ENCODE results near the gene PDGFC. TPM values are rescaled to one million over a fixed set of nuclear protein-coding genes. Genes with fewer than 3 reads are reported as not detected.

The PDGFC gene
- total RNA-seq, 2 experiments from 2014 or later, result not detected

DNA sequence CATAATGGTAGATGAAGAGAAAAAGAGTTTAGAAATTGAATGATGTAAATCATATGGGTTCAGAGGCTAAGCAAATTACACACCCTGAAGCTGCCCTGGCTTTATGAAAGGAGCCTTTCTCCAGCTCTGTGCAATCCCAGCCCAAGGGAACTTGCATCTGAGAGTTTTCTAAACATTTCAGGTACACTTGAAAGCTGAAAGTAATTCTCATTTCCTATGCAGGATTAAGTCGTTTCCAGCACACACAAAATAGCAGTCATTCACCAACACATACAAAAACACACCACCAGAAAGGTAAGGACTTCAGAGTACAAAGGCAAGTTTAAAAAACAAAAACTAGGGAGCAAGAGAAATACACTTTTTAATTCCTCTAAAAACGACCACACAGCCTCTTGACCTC is 1.7 kb downstream of the PDGFC start:
- Histone ChIP-seq H4K20me1 (ENCODE audit: insufficient read depth, low read length) (no peaks in the 10 kb centered on the region), H3K9me2 (ENCODE audit: insufficient read depth, low read length) (no peaks in the 10 kb centered on the region), H3K27ac (ENCODE audit: low read depth, low read length, poor library complexity, severe bottlenecking) (no peak overlapping the region), H3K4me1 (ENCODE audit: insufficient read depth, low read length, poor library complexity, severe bottlenecking) (no peaks in the 10 kb centered on the region), H3K9me3 (ENCODE audit: low read length) (no peaks in the 10 kb centered on the region), H3K79me2 (ENCODE audit: insufficient read depth, low read depth, low read length) (no peaks in the 10 kb centered on the region), H3K4me3 (ENCODE audit: low read depth, low read length, poor library complexity, severe bottlenecking) (no peak overlapping the region), H3K4me2 (ENCODE audit: low read length) (no peak overlapping the region), H3K36me3 (ENCODE audit: insufficient read depth, low read length) (no peaks in the 10 kb centered on the region), H2AFZ (ENCODE audit: low read length) (no peak overlapping the region)
- intact Hi-C loops (cut with micrococcal nuclease; ENCODE audit: unreplicated experiment), result no loop called here
- POLR2A ChIA-PET, result no interaction called here
- CTCF ChIA-PET (ENCODE audit: unreplicated experiment), result no interaction called here
- BruUV-seq (replicated peaks), result no TSS peak
- no peak for TF ChIP-seq EZH2phosphoT487 (IDR thresholded peaks at IDR 0.05; ENCODE audit: borderline replicate concordance, low read depth, low read length)
- TF ChIP-seq, protein P1, sequence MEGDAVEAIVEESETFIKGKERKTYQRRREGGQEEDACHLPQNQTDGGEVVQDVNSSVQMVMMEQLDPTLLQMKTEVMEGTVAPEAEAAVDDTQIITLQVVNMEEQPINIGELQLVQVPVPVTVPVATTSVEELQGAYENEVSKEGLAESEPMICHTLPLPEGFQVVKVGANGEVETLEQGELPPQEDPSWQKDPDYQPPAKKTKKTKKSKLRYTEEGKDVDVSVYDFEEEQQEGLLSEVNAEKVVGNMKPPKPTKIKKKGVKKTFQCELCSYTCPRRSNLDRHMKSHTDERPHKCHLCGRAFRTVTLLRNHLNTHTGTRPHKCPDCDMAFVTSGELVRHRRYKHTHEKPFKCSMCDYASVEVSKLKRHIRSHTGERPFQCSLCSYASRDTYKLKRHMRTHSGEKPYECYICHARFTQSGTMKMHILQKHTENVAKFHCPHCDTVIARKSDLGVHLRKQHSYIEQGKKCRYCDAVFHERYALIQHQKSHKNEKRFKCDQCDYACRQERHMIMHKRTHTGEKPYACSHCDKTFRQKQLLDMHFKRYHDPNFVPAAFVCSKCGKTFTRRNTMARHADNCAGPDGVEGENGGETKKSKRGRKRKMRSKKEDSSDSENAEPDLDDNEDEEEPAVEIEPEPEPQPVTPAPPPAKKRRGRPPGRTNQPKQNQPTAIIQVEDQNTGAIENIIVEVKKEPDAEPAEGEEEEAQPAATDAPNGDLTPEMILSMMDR (conservative IDR thresholded peaks at IDR 0.05; ENCODE audit: low read length), result no peak
- DNase-seq (ENCODE audit: low spot score), result no peak

DNA sequence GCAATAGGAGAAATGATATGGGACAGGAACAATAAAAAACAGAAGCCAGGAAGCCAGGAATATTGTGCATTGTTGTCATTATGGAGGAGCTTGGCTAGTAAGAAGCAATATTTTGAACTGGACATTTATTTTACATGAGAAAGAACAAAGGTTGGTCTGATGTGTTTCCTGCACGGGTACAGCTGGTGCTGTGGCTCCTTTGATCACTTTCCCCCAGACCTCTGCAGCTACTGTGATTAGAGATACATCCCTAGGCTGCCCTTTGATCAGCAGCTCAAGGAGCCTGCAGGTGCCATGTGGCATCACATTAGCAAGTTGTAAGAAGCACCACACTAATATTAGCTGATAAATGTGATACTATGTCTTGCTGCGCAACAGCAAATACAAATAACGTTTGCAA is 2.5 kb downstream of the PDGFC start:
- Histone ChIP-seq H4K20me1 (ENCODE audit: insufficient read depth, low read length) (no peaks in the 10 kb centered on the region), H3K4me3 (ENCODE audit: low read depth, low read length, poor library complexity, severe bottlenecking) (no peak overlapping the region), H3K79me2 (ENCODE audit: insufficient read depth, low read depth, low read length) (no peaks in the 10 kb centered on the region), H2AFZ (ENCODE audit: low read length) (no peak overlapping the region), H3K9me3 (ENCODE audit: low read length) (no peaks in the 10 kb centered on the region), H3K4me1 (ENCODE audit: insufficient read depth, low read length, poor library complexity, severe bottlenecking) (no peaks in the 10 kb centered on the region), H3K36me3 (ENCODE audit: insufficient read depth, low read length) (no peaks in the 10 kb centered on the region), H3K9me2 (ENCODE audit: insufficient read depth, low read length) (no peaks in the 10 kb centered on the region), H3K4me2 (ENCODE audit: low read length) (no peak overlapping the region), H3K27ac (ENCODE audit: low read depth, low read length, poor library complexity, severe bottlenecking) (no peak overlapping the region)
- no TSS peak for BruUV-seq (replicated peaks)
- ChIA-PET CTCF (ENCODE audit: unreplicated experiment) (no interaction called here), POLR2A (no interaction called here)
- no peak for DNase-seq (ENCODE audit: low spot score)
- intact Hi-C loops (cut with micrococcal nuclease; ENCODE audit: unreplicated experiment), result no loop called here
- no peak for TF ChIP-seq EZH2phosphoT487 (IDR thresholded peaks at IDR 0.05; ENCODE audit: borderline replicate concordance, low read depth, low read length)
- TF ChIP-seq, protein P1 (conservative IDR thresholded peaks at IDR 0.05; ENCODE audit: low read length), result no peak

DNA sequence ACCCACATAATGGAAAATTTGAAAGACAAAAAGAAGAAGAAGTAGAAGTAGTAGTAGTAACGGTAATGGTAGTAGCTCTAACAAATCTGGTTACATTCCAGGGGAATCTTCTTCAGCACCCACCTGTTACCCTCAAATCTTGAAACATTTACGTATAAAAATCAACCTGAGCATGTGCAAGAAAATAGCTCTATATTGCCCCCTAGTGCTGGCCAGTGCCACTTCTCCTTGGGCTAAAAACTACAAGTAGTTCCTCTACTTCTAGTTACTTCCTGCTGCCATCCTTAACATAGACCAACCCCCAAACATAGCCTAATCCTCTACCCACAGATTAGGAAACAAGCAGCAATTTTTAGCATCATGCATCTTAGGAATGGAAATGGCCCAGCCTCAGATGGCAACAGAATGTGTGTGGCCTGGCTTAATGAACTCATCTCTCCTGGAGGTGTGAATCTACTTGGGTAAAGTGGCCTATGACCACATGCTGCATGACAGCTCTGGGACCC is 3.1 kb downstream of the PDGFC start:
- no peaks in the 10 kb centered on the region for H3K9me2 ChIP-seq (ENCODE audit: insufficient read depth, low read length)
- POLR2A ChIA-PET, result interaction anchor here (0.7 kb wide), 1 partner anchor 811 kb away, joined by 3 read pairs; no protein-coding TSS in a partner anchor
- H3K4me1 ChIP-seq (ENCODE audit: insufficient read depth, low read length, poor library complexity, severe bottlenecking), result no peaks in the 10 kb centered on the region
- H3K9me3 ChIP-seq (ENCODE audit: low read length), result no peaks in the 10 kb centered on the region
- intact Hi-C loops (cut with micrococcal nuclease; ENCODE audit: unreplicated experiment), result no loop called here
- H3K27ac ChIP-seq (ENCODE audit: low read depth, low read length, poor library complexity, severe bottlenecking), result no peak overlapping the region
- H3K4me3 ChIP-seq (ENCODE audit: low read depth, low read length, poor library complexity, severe bottlenecking), result no peak overlapping the region
- no peak for TF ChIP-seq EZH2phosphoT487 (IDR thresholded peaks at IDR 0.05; ENCODE audit: borderline replicate concordance, low read depth, low read length)
- TF ChIP-seq, protein P1 (conservative IDR thresholded peaks at IDR 0.05; ENCODE audit: low read length), result peak; percentile 82
- H3K79me2 ChIP-seq (ENCODE audit: insufficient read depth, low read depth, low read length), result no peaks in the 10 kb centered on the region
- H4K20me1 ChIP-seq (ENCODE audit: insufficient read depth, low read length), result no peaks in the 10 kb centered on the region
- CTCF ChIA-PET (ENCODE audit: unreplicated experiment), result no interaction called here
- H3K4me2 ChIP-seq (ENCODE audit: low read length), result no peak overlapping the region
- no TSS peak for BruUV-seq (replicated peaks)
- no peaks in the 10 kb centered on the region for H3K36me3 ChIP-seq (ENCODE audit: insufficient read depth, low read length)
- DNase-seq (ENCODE audit: low spot score), result peak; percentile 37
- no peak overlapping the region for H2AFZ ChIP-seq (ENCODE audit: low read length)

Data from OCI-LY7 (cell line).